Esophagus (tissue), 2 donors: Measurements from ENCODE around the gene SPAG16. TPM values are rescaled to one million over a fixed set of nuclear protein-coding genes. Genes with fewer than 3 reads are reported as not detected.
"Not testable (repeated sequence)": the region's sequence is repeated elsewhere in the genome, so short reads cannot be mapped to it uniquely, and the experiment has no call there.

Experiments used
- H3K27ac ChIP-seq, 2 donors: one replicate each; pipeline ENCODE4 v1.5.1; 2013; ENCODE audit warnings: low read depth in 2 of 2, mild to moderate bottlenecking in 2 of 2, inconsistent platforms in 1 of 2, low read length in 1 of 2, moderate library complexity in 1 of 2
- H3K27me3 ChIP-seq, 2 donors: one replicate each; pipeline ENCODE4 v1.6.1; 2013; ENCODE audit warnings: low read length in 2 of 2, control low read depth in 1 of 2, mild to moderate bottlenecking in 1 of 2; ENCODE audit not compliant: insufficient read depth in 2 of 2, control insufficient read depth in 1 of 2
- H3K36me3 ChIP-seq, 2 donors: one replicate each; pipeline ENCODE4 v1.6.1; 2013; ENCODE audit warnings: low read length in 1 of 2; ENCODE audit not compliant: control insufficient read depth in 2 of 2, insufficient read depth in 2 of 2
- H3K4me1 ChIP-seq, 2 donors: one replicate each; pipeline ENCODE4 v1.6.1; 2013; ENCODE audit warnings: low read length in 1 of 2; ENCODE audit not compliant: control insufficient read depth in 2 of 2, insufficient read depth in 2 of 2
- H3K4me3 ChIP-seq, 2 donors: one replicate each; pipeline ENCODE4 v1.5.1; 2013; ENCODE audit warnings: low read length in 2 of 2, mild to moderate bottlenecking in 2 of 2, low read depth in 1 of 2, moderate library complexity in 1 of 2
- H3K9me3 ChIP-seq, 2 donors: one replicate each; pipeline ENCODE4 v1.6.1; 2013; ENCODE audit warnings: mild to moderate bottlenecking in 2 of 2, low read depth in 1 of 2, low read length in 1 of 2, moderate library complexity in 1 of 2; ENCODE audit not compliant: control insufficient read depth in 2 of 2, insufficient read depth in 1 of 2
- WGBS, 2 donors: extraction: QIAGEN DNeasy Blood & Tissue Kit; methylation state at CpG; one replicate each; pipeline ENCODE4 v1.1.7; 2013; 5-methylcytosine and 5-hydroxymethylcytosine counted together
- polyA plus RNA-seq, 2 donors: library from polyadenylated mRNA; stranded (reverse); fragments of 200-250 nt; gene quantifications; one replicate each; pipeline ENCODE4 v1.2.3, GENCODE V29; 2013
- donor health status: healthy with polysubstance abuse.
- donor health status: Bipolar disorder and iron deficiency.

The SPAG16 gene
- polyA plus RNA-seq, 2 donors: 20.4 to 21.2 TPM

- no peak overlapping the region for H3K27ac ChIP-seq
- no peaks in the 10 kb centered on the region for H3K9me3 ChIP-seq
- H3K27me3 ChIP-seq: no peaks in the 10 kb centered on the region
- no peaks in the 10 kb centered on the region for H3K4me1 ChIP-seq
- H3K36me3 ChIP-seq: no peaks in the 10 kb centered on the region
- no peak overlapping the region for H3K4me3 ChIP-seq
Measured at GRCh38 chr2:213664817-213665216, 380.6 kb downstream of the SPAG16 start.

GRCh38 chr2:213669657-213670056, 385.4 kb downstream of the SPAG16 start:
- Histone ChIP-seq H3K27ac (no peak overlapping the region), H3K36me3 (no peaks in the 10 kb centered on the region), H3K9me3 (no peaks in the 10 kb centered on the region), H3K27me3 (no peaks in the 10 kb centered on the region), H3K4me3 (no peak overlapping the region), H3K4me1 (no peaks in the 10 kb centered on the region)
- WGBS, 2 donors: 78 to 90% methylated on average over 4 of the region's 4 CpGs

GRCh38 chr2:213678437-213679218, 394.4 kb downstream of the SPAG16 start:
- no peaks in the 10 kb centered on the region for H3K4me1 ChIP-seq
- H3K27me3 ChIP-seq: no peaks in the 10 kb centered on the region
- H3K36me3 ChIP-seq: no peaks in the 10 kb centered on the region
- H3K27ac ChIP-seq: no peak overlapping the region
- H3K9me3 ChIP-seq: no peaks in the 10 kb centered on the region
- WGBS, 2 donors: 59 to 78% methylated on average over 5 to 6 of the region's 6 CpGs
- no peak overlapping the region for H3K4me3 ChIP-seq

GRCh38 chr2:213679894-213680293, 395.6 kb downstream of the SPAG16 start:
- Histone ChIP-seq H3K9me3 (no peaks in the 10 kb centered on the region), H3K27ac (no peak overlapping the region), H3K27me3 (no peaks in the 10 kb centered on the region), H3K4me3 (no peak overlapping the region), H3K36me3 (no peaks in the 10 kb centered on the region), H3K4me1 (no peaks in the 10 kb centered on the region)
- WGBS, 2 donors: 77 to 83% methylated on average over 1 of the region's 1 CpG

- Histone ChIP-seq H3K4me1 (no peaks in the 10 kb centered on the region), H3K27ac (no peak overlapping the region), H3K36me3 (no peaks in the 10 kb centered on the region), H3K27me3 (no peaks in the 10 kb centered on the region), H3K9me3 (no peaks in the 10 kb centered on the region), H3K4me3 (no peak overlapping the region)
- 78 to 84% methylated on average over 2 of the region's 2 CpGs for WGBS, 2 donors
Measured at GRCh38 chr2:213682276-213682675, 398.0 kb downstream of the SPAG16 start.

- Histone ChIP-seq H3K9me3 (no peaks in the 10 kb centered on the region), H3K4me1 (no peaks in the 10 kb centered on the region), H3K27ac (no peak overlapping the region), H3K27me3 (no peaks in the 10 kb centered on the region), H3K36me3 (no peaks in the 10 kb centered on the region), H3K4me3 (no peak overlapping the region)
Measured at GRCh38 chr2:213688133-213688532, 403.9 kb downstream of the SPAG16 start.

GRCh38 chr2:213688825-213689224, 404.6 kb downstream of the SPAG16 start:
- not testable (repeated sequence) for H3K36me3 ChIP-seq, H3K4me3 ChIP-seq, H3K9me3 ChIP-seq, H3K4me1 ChIP-seq, H3K27me3 ChIP-seq, H3K27ac ChIP-seq
- WGBS, 2 donors: 76 to 77% methylated on average over 3 of the region's 3 CpGs

- Histone ChIP-seq H3K27ac (no peak overlapping the region), H3K4me1 (no peaks in the 10 kb centered on the region), H3K27me3 (no peaks in the 10 kb centered on the region), H3K4me3 (no peak overlapping the region), H3K9me3 (no peaks in the 10 kb centered on the region), H3K36me3 (no peaks in the 10 kb centered on the region)
- 38 to 44% methylated on average over 1 of the region's 1 CpG for WGBS, 2 donors
Measured at GRCh38 chr2:213689585-213689984, 405.3 kb downstream of the SPAG16 start.

- no peaks in the 10 kb centered on the region for H3K27me3 ChIP-seq
- H3K9me3 ChIP-seq: no peaks in the 10 kb centered on the region
Measured at GRCh38 chr2:213691351-213691750, 407.1 kb downstream of the SPAG16 start.

GRCh38 chr2:213696442-213696841, 412.2 kb downstream of the SPAG16 start:
- H3K9me3 ChIP-seq: no peaks in the 10 kb centered on the region
- no peaks in the 10 kb centered on the region for H3K36me3 ChIP-seq

More at GRCh38 chr2:213691351-213691750, 407.1 kb downstream of the SPAG16 start:
- Histone ChIP-seq H3K4me1 (no peaks in the 10 kb centered on the region), H3K36me3 (no peaks in the 10 kb centered on the region), H3K27ac (no peak overlapping the region), H3K4me3 (no peak overlapping the region)

More at GRCh38 chr2:213696442-213696841, 412.2 kb downstream of the SPAG16 start:
- no peak overlapping the region for H3K4me3 ChIP-seq
- no peaks in the 10 kb centered on the region for H3K4me1 ChIP-seq
- no peak overlapping the region for H3K27ac ChIP-seq
- no peaks in the 10 kb centered on the region for H3K27me3 ChIP-seq
